HG03558 (cell line): ENCODE data around the gene APOA5.
"Not testable (repeated sequence)": the region's sequence is repeated elsewhere in the genome, so short reads cannot be mapped to it uniquely, and the experiment has no call there.

Experiments
- ATAC-seq: cut with Tn5 transposase; IDR thresholded peaks from one replicate; pipeline ENCODE4 v1.9.1; 2021; ENCODE audit warnings: moderate number of reproducible peaks; ENCODE audit not compliant: unreplicated experiment; ENCODE audit errors: extremely low read depth

APOA5 gene, protein sequence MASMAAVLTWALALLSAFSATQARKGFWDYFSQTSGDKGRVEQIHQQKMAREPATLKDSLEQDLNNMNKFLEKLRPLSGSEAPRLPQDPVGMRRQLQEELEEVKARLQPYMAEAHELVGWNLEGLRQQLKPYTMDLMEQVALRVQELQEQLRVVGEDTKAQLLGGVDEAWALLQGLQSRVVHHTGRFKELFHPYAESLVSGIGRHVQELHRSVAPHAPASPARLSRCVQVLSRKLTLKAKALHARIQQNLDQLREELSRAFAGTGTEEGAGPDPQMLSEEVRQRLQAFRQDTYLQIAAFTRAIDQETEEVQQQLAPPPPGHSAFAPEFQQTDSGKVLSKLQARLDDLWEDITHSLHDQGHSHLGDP

DNA sequence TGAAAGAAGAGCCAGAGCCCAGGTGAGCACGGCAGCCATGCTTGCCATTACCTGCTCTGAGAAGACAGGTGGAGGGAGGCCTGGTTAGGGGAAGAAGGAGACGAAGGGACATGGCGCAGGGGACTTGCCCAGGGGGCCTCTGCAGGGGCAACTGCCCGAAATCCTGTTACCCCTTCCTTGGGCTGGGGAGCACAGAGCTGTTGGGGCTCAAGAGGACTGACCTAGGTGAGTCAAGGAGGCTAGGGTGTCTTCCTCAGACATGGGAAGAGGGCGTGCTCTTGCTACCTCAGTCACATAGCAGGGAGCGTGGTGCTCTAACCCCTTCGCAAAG is at the start of gene APOA5:
Gene APOA5, minus strand, starts transcription at position 67 of the 331 bp plus-strand sequence. Its CDS starts 19 bp downstream, at position 48.
- no peak for ATAC-seq

DNA sequence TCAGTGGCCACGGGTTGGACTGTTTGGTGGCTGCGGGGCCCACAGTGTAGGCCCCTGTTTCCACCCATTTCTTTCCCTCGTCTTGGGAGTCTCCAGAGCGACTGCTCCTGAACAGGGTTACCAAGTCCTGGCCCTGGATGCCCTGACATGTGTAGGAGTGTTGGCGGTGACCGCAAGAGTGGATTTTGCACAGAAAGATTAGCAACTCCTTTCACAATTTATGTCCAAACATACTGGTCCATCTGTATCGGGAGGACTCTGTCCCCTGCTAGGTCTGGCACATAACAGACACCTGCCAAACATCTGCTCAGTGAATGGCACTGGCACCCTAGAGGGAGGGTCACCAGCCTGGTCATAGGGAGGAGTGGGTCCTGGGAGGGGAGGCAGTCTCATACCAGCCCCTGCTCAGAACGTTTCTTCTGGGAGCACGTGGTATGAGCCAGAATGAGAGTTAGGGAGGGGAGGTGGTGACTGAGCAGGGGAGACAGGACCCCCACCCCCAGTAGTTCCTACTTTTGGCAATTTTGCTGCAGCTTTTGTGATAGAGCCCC is 49.1 kb upstream of the APOA5 start:
- ATAC-seq, result no peak

DNA sequence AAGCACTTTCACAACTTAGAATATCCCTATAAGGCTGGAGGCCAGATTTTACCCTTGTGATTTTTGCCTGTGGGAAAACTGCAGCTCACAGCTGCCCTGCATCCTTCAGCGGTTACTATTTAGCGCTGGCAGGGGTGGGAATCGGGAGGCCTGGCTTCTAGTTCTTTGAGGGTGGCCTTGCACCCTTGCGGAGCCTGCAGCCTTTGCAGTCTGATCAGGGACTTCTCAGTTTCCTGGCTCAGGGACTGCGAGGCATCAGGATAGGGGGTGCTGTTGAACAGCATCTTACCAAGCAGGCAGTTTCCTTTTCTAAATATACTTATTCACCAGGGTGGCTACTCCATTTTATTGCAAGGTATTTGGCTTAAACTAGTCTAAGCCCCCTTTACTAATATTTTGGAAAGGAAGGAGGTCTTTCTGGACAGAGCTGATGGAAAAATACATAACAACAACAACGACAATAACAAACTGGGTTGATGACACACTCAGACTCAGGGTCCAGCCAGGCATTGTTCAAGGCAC is 48.6 kb upstream of the APOA5 start:
- ATAC-seq, result no peak

DNA sequence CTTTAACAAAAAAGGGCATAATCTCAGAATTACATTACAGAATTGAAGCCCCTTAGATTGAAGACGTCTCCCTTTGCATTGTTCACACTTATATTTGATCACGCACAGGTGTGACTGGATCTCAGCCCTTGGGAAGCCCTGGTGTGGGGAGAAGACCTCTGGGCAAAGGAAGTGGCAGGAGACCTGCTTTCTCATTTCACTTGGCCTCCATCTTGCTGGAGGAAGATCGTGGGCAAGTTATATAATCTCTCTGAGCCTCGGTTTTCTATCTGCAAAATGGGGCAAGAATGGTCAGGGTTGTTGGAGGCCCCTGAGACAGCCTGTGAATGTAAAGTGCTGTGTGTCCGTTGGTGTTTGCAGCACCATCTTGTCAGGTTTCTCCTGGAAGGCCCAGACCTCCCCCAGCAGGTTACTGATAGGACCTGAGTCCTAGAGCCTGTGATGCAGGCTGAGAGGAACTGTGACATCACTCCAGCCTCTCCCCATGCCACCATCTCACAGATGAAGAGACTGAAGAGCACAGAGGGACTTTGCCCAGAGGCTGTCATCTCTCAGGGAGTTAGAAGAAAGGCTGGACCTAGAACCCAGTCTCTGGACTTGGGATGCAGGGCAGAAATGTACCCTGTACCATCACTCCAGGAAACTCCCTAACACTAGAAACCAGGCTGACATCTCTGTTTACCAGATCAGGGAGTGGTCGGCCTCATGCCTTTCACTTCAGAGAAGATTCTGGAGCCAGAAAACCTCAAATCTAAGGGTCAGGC is 46.8 kb upstream of the APOA5 start:
- no peak for ATAC-seq

DNA sequence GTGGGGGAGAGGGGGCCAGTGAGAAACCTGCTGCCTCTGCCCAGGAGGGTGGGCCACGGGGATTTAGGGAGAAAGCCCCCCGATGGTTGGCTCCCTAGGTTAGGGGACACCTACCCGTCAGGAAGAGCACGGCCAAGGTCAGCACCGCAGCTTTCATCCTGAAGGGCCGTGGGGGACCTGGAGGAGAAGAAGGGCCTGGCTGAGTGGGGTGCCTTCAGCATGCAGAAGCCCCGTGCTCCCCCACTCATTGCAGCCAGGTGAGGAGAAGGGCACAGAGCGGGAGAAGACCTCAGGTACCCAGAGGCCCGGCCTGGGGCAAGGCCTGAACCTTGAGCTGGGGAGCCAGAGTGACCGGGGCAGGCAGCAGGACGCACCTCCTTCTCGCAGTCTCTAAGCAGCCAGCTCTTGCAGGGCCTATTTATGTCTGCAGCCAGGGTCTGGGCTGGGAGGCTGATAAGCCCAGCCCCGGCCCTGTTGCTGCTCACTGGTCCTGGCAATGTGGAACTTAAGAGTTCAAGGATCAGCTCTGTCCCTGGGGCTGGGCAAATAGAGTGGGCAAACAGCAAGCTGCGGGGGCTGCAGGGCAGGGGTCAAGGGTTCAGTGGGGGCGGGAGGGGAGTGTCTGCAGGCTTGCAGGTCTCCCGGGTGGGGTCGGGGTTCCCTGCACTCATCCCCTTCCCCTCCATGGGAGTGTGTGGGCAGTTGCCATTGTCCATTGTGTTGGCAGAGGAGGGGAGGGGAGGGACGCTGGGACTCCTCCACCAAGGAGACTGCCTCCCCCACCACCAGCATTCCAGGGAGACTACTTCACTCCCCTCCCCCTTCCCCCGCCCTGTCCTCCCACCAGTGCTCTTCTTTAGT is 45.8 kb upstream of the APOA5 start, which contains the start of gene APOA1:
Gene APOA1, minus strand, starts transcription at position 392 of the 861 bp plus-strand sequence. Its CDS starts 235 bp downstream, at position 157.
- no peak for ATAC-seq

DNA sequence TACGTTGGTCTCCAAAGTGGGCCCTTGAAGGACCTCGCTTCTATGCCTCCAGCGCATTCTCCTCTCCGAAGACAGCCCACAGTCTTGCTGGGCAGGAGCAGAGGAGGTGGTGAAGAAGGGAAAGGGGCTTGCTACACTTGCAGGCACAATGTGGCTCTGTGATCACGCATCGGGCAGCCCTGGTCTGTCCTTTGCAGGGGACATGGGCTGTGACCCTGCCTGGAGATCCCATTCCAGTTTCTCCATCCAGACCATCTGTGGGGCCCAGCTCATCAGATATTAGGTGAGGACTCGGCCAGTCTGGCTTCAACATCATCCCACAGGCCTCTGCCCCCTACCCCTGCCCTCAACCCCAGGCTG is 44.9 kb upstream of the APOA5 start:
- ATAC-seq, result no peak

DNA sequence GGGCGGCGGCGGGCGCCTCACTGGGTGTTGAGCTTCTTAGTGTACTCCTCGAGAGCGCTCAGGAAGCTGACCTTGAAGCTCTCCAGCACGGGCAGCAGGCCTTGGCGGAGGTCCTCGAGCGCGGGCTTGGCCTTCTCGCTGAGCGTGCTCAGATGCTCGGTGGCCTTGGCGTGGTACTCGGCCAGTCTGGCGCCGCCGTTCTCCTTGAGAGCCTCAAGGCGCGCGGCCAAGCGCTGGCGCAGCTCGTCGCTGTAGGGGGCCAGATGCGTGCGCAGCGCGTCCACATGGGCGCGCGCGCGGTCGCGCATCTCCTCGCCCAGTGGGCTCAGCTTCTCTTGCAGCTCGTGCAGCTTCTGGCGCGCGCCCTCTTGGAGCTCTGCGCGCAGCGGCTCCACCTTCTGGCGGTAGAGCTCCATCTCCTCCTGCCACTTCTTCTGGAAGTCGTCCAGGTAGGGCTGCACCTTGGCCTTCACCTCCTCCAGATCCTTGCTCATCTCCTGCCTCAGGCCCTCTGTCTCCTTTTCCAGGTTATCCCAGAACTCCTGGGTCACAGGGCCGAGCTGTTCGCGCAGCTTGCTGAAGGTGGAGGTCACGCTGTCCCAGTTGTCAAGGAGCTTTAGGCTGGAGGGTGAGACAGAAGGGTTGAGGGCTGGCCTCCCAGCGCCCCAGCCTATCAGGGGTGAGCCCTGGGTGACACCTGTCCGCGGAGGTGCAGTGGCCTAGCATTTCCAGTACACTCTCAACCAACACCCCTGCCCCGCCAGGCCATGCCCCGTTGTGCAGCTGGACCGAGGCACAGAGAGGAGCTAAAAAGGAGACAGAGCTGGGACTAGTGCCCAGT is 44.3 kb upstream of the APOA5 start:
- no peak for ATAC-seq

DNA sequence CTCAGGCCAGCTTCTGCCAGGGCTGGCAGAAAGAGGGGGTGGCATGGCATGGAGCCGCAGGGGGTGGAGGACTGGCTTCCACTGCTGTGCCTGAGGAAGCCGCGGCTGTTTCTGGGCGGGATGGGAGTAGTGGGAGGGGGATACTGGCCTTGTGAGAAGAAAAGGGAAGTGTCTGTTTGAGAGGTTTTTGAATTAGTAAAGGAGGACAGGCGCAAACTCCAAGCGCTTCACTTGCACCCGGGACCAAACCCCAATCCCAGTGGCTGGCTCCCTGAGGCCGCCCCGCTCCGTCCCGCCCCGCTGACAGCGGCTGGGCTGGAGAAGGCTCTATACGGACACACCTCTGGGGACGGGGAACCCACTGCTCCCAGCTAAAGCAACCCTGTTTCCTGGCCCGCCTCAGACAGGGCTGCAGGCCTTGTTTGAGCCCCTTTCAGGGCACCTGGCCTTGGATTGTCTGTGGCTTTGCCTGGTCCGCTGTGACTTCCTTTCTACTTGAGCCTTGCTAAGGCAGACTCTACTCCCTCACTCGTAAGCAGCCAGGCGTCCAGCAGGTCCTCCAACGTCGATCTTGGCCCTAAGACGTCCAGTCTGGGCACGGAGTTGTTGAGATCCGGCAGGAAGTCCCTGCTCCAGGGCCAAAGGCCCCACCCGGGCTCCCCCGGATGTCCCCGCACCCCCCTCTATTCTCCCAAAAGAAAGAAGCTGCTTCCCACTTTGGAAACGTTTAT is 43.5 kb upstream of the APOA5 start:
- ATAC-seq, result no peak

DNA sequence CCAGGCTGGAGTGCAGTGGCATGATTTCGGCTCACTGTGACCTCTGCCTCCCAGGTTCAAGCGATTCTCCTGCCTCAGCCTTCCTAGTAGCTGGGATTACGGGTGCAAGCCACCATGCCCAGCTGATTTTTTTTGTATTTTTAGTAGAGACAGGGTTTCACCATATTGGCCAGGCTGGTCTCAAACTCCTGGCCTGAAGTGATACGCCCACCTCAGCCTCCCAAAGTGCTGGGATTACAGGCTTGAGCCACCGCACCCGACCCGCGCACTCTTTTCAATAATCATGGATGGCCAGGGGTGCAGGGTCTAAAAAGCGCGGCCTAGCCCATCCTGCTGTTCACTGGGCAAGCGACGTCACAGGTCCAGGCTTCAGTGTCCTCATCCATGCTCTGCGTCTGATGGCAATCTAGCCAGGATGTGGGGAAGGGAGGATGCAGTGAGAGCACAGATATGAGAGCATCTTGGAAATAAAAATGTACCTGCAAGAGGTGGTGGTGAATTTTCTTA is 42.9 kb upstream of the APOA5 start:
- ATAC-seq, result not testable (repeated sequence)

DNA sequence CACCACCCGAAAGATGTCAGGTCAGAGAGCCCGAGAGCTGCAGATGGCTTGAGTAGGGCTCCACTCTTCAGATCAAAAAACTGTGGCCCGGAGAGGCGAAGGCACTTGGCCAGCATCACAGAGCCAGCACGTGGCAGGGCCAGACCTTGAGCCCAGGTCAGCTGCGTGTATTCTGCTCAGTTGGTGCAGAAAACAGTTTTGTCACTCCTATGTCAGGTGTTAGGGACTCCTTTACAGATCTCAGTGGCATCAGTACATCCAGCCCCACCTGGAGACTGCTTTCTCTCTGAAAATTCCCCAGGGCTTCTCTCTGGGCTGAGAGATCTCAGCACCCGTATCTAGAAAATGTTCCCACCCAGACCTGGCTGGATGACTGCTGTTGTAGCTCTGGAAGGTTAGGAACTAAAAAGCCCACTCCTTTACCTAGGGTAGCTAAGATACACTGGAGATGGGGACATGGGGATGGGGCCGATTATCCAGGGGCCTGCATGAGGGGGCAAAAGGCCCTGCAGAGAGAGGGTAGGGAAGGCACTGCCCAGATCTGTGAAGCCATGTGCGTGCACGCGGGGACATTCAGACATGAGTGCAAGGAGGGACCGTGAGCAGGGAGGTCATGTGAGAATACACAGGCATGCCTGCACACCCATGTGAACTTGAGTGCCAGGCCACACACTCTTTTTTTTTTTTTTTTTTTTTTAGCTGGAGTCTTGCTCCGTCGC is 42.3 kb upstream of the APOA5 start:
- no peak for ATAC-seq

DNA sequence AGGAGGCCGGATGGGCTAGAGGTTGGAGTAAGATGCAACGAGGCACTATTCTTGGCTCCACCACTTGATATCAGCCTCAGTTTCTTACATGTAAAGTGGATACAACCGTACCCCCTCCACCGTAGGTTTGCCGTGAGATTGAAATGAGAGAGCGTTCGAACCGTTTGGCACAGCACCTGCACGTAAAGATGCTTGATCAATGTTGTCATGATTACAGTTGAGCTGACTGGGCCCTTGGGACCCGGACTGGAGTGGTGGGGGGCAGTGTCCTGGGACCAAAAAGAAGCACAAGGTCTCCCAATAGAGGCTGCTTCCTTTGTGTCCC is 41.8 kb upstream of the APOA5 start:
- no peak for ATAC-seq

DNA sequence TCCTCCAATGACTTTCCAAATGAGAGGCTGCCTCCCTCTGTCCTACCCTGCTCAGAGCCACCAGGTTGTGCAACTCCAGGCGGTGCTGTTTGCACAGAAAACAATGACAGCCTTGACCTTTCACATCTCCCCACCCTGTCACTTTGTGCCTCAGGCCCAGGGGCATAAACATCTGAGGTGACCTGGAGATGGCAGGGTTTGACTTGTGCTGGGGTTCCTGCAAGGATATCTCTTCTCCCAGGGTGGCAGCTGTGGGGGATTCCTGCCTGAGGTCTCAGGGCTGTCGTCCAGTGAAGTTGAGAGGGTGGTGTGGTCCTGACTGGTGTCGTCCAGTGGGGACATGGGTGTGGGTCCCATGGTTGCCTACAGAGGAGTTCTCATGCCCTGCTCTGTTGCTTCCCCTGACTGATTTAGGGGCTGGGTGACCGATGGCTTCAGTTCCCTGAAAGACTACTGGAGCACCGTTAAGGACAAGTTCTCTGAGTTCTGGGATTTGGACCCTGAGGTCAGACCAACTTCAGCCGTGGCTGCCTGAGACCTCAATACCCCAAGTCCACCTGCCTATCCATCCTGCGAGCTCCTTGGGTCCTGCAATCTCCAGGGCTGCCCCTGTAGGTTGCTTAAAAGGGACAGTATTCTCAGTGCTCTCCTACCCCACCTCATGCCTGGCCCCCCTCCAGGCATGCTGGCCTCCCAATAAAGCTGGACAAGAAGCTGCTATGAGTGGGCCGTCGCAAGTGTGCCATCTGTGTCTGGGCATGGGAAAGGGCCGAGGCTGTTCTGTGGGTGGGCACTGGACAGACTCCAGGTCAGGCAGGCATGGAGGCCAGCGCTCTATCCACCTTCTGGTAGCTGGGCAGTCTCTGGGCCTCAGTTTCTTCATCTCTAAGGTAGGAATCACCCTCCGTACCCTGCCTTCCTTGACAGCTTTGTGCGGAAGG is 40.9 kb upstream of the APOA5 start:
- ATAC-seq, result no peak

DNA sequence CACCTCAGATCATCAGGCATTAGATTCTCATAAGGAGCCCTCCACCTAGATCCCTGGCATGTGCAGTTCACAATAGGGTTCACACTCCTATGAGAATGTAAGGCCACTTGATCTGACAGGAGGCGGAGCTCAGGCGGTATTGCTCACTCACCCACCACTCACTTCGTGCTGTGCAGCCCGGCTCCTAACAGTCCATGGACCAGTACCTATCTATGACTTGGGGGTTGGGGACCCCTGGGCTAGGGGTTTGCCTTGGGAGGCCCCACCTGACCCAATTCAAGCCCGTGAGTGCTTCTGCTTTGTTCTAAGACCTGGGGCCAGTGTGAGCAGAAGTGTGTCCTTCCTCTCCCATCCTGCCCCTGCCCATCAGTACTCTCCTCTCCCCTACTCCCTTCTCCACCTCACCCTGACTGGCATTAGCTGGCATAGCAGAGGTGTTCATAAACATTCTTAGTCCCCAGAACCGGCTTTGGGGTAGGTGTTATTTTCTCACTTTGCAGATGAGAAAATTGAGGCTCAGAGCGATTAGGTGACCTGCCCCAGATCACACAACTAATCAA is 40.2 kb upstream of the APOA5 start:
- ATAC-seq, result no peak

DNA sequence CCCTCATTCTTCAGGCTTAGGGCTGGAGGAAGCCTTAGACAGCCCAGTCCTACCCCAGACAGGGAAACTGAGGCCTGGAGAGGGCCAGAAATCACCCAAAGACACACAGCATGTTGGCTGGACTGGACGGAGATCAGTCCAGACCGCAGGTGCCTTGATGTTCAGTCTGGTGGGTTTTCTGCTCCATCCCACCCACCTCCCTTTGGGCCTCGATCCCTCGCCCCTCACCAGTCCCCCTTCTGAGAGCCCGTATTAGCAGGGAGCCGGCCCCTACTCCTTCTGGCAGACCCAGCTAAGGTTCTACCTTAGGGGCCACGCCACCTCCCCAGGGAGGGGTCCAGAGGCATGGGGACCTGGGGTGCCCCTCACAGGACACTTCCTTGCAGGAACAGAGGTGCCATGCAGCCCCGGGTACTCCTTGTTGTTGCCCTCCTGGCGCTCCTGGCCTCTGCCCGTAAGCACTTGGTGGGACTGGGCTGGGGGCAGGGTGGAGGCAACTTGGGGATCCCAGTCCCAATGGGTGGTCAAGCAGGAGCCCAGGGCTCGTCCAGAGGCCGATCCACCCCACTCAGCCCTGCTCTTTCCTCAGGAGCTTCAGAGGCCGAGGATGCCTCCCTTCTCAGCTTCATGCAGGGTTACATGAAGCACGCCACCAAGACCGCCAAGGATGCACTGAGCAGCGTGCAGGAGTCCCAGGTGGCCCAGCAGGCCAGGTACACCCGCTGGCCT is 38.7 kb upstream of the APOA5 start:
- ATAC-seq, result no peak

DNA sequence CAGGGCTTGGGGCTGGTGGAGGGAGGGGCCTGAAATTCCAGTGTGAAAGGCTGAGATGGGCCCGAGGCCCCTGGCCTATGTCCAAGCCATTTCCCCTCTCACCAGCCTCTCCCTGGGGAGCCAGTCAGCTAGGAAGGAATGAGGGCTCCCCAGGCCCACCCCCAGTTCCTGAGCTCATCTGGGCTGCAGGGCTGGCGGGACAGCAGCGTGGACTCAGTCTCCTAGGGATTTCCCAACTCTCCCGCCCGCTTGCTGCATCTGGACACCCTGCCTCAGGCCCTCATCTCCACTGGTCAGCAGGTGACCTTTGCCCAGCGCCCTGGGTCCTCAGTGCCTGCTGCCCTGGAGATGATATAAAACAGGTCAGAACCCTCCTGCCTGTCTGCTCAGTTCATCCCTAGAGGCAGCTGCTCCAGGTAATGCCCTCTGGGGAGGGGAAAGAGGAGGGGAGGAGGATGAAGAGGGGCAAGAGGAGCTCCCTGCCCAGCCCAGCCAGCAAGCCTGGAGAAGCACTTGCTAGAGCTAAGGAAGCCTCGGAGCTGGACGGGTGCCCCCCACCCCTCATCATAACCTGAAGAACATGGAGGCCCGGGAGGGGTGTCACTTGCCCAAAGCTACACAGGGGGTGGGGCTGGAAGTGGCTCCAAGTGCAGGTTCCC is 38.0 kb upstream of the APOA5 start, which contains the start of gene APOC3:
Gene APOC3, plus strand, starts transcription at position 383 of the 659 bp plus-strand sequence. CDS start 676 bp downstream, outside the sequence.
- no peak for ATAC-seq
